HEK293 (cell line): ENCODE data around the gene CFAP97.

Experiments
- CTCF ChIA-PET: fragments of 350-600 bp; formaldehyde crosslinking; extraction: SDS; loops from one replicate; lab custom pipeline; 2021; ENCODE audit warnings: antibody characterized with exemption; lab: Yijun Ruan, JAX
- POLR2A ChIA-PET: fragments of 300-600 bp; formaldehyde crosslinking; extraction: SDS; loops from one replicate; lab custom pipeline; 2020; ENCODE audit warnings: antibody characterized with exemption, inconsistent platforms; lab: Yijun Ruan, JAX
- H3K27ac ChIP-seq: fragments of 200-500 bp; sonication (Bioruptor generic); 2 replicates; pipeline ENCODE4 v1.5.1; 2014; ENCODE audit warnings: low read depth, low read length, control low read depth, inconsistent platforms; ENCODE audit errors: extremely low read depth
- H3K36me3 ChIP-seq, 2 experiments: fragments of 200-500 bp in 1 of 2; sonication (Bioruptor generic) in 1 of 2; 1 replicate in 1 of 2; 2 replicates in 1 of 2; pipeline ENCODE4 v1.5.1; 2014 to 2017; ENCODE audit warnings: inconsistent platforms in 2 of 2, low read length in 2 of 2; ENCODE audit not compliant: control insufficient read depth in 2 of 2, insufficient read depth in 1 of 2
- H3K4me1 ChIP-seq: fragments of 200-500 bp; sonication (Bioruptor generic); 2 replicates; pipeline ENCODE4 v1.5.1; 2014; ENCODE audit warnings: mild to moderate bottlenecking, low read length, inconsistent platforms; ENCODE audit not compliant: control insufficient read depth, insufficient read depth
- H3K4me3 ChIP-seq: 2 replicates; pipeline ENCODE4 v1.5.1; 2011; ENCODE audit warnings: low read depth, mild to moderate bottlenecking, control low read depth, low read length, moderate library complexity
- H3K9me3 ChIP-seq: fragments of 200-500 bp; sonication (Bioruptor generic); 2 replicates; pipeline ENCODE4 v1.5.1; 2014; ENCODE audit warnings: low read depth, low read length, inconsistent platforms; ENCODE audit not compliant: control insufficient read depth, insufficient read depth
- BCL6B ChIP-seq: fragments of 450-650 bp; formaldehyde crosslinking; IDR thresholded peaks from 2 replicates; pipeline ENCODE4 v1.5.1; 2017; ENCODE audit warnings: missing biosample characterization, missing genetic modification characterization
- OSR2 ChIP-seq: fragments of 450-650 bp; formaldehyde crosslinking; IDR thresholded peaks from 2 replicates; pipeline ENCODE4 v1.5.1; 2016; ENCODE audit warnings: missing biosample characterization, missing genetic modification characterization
- SP7 ChIP-seq: fragments of 450-650 bp; formaldehyde crosslinking; IDR thresholded peaks from 2 replicates; pipeline ENCODE4 v1.5.1; 2016; ENCODE audit warnings: missing biosample characterization, missing genetic modification characterization
- TSHZ1 ChIP-seq: fragments of 450-650 bp; formaldehyde crosslinking; IDR thresholded peaks from 2 replicates; pipeline ENCODE4 v1.5.1; 2016; ENCODE audit warnings: missing biosample characterization, missing genetic modification characterization, borderline replicate concordance
- ZBTB1 ChIP-seq: fragments of 450-650 bp; formaldehyde crosslinking; IDR thresholded peaks from 2 replicates; pipeline ENCODE4 v1.5.1; 2016; ENCODE audit warnings: missing biosample characterization, missing genetic modification characterization
- ZBTB10 ChIP-seq: fragments of 450-650 bp; formaldehyde crosslinking; IDR thresholded peaks from 2 replicates; pipeline ENCODE4 v1.5.1; 2016; ENCODE audit warnings: missing biosample characterization, missing genetic modification characterization
- ZBTB6 ChIP-seq: fragments of 450-650 bp; formaldehyde crosslinking; IDR thresholded peaks from 2 replicates; pipeline ENCODE4 v1.5.1; 2017; ENCODE audit warnings: missing biosample characterization, missing genetic modification characterization
- ZFP3 ChIP-seq: fragments of 450-650 bp; formaldehyde crosslinking; IDR thresholded peaks from 2 replicates; pipeline ENCODE4 v1.5.1; 2016; ENCODE audit warnings: low read depth, missing biosample characterization, missing genetic modification characterization
- ZFP37 ChIP-seq: fragments of 450-650 bp; formaldehyde crosslinking; IDR thresholded peaks from 2 replicates; pipeline ENCODE4 v1.5.1; 2016; ENCODE audit warnings: missing biosample characterization, missing genetic modification characterization
- ZFP69B ChIP-seq: fragments of 450-650 bp; formaldehyde crosslinking; IDR thresholded peaks from 2 replicates; pipeline ENCODE4 v1.5.1; 2016; ENCODE audit warnings: missing biosample characterization, missing genetic modification characterization
- ZNF112 ChIP-seq: fragments of 450-650 bp; formaldehyde crosslinking; IDR thresholded peaks from 2 replicates; pipeline ENCODE4 v1.5.0; 2017; ENCODE audit warnings: missing biosample characterization, missing genetic modification characterization
- ZNF157 ChIP-seq: fragments of 450-650 bp; formaldehyde crosslinking; IDR thresholded peaks from 2 replicates; pipeline ENCODE4 v1.5.1; 2016; ENCODE audit warnings: missing biosample characterization, missing genetic modification characterization
- ZNF23 ChIP-seq: fragments of 450-650 bp; formaldehyde crosslinking; IDR thresholded peaks from 2 replicates; pipeline ENCODE4 v1.5.1; 2016; ENCODE audit warnings: missing biosample characterization, missing genetic modification characterization, borderline replicate concordance
- ZNF26 ChIP-seq: fragments of 450-650 bp; formaldehyde crosslinking; IDR thresholded peaks from 2 replicates; pipeline ENCODE4 v1.5.1; 2016; ENCODE audit warnings: missing biosample characterization, missing genetic modification characterization
- ZNF280D ChIP-seq: fragments of 450-650 bp; formaldehyde crosslinking; IDR thresholded peaks from 2 replicates; pipeline ENCODE4 v1.5.1; 2016; ENCODE audit warnings: missing biosample characterization, missing genetic modification characterization
- ZNF335 ChIP-seq: fragments of 450-650 bp; formaldehyde crosslinking; conservative IDR thresholded peaks from 2 replicates; pipeline ENCODE4 v1.5.1; 2016; ENCODE audit warnings: missing biosample characterization, missing genetic modification characterization
- ZNF596 ChIP-seq: fragments of 450-650 bp; IDR thresholded peaks from 2 replicates; pipeline ENCODE4 v1.5.0; 2018; ENCODE audit warnings: missing biosample characterization, mild to moderate bottlenecking, missing genetic modification characterization, moderate library complexity
- ZNF626 ChIP-seq: fragments of 450-650 bp; sonication (Bioruptor Pico); formaldehyde crosslinking; IDR thresholded peaks from 2 replicates; pipeline ENCODE4 v1.5.1; 2018; ENCODE audit warnings: missing biosample characterization, missing genetic modification characterization, inconsistent platforms
- ZNF660 ChIP-seq: fragments of 450-650 bp; IDR thresholded peaks from 2 replicates; pipeline ENCODE4 v1.5.1; 2018; ENCODE audit warnings: missing biosample characterization, mild to moderate bottlenecking, missing genetic modification characterization
- ZNF677 ChIP-seq: fragments of 450-650 bp; IDR thresholded peaks from 2 replicates; pipeline ENCODE4 v1.5.0; 2018; ENCODE audit warnings: missing biosample characterization, mild to moderate bottlenecking, missing genetic modification characterization, moderate library complexity
- ZNF707 ChIP-seq: fragments of 450-650 bp; formaldehyde crosslinking; IDR thresholded peaks from 2 replicates; pipeline ENCODE4 v1.5.1; 2016; ENCODE audit warnings: missing biosample characterization, missing genetic modification characterization
- ZSCAN23 ChIP-seq: fragments of 450-650 bp; formaldehyde crosslinking; IDR thresholded peaks from 2 replicates; pipeline ENCODE4 v1.5.1; 2016; ENCODE audit warnings: missing biosample characterization, missing genetic modification characterization

Gene CFAP97

GRCh38 chr4:185143601-185143969 lies 60.2 kb downstream of the CFAP97 start (continued):
- TF ChIP-seq ZNF335 (peak; percentile 86), ZFP3 (tag by site-specific recombination) (no peak)

- CTCF ChIA-PET, result interaction anchor here (0.8 to 1.6 kb wide), 4 partner anchors 9 to 156 kb away, joined by 3 to 6 read pairs (median 5); no protein-coding TSS in a partner anchor
- no peak for TF ChIP-seq ZNF280D
- TF ChIP-seq TSHZ1 (tag by site-specific recombination), result no peak
- no peak for TF ChIP-seq ZSCAN23 (tag by site-specific recombination)
- TF ChIP-seq ZFP37 (tag by site-specific recombination), result no peak
- TF ChIP-seq SP7 (tag by site-specific recombination), result peak; percentile 29; the same call in 1 of the 2 replicates
- TF ChIP-seq ZNF677, result no peak
- TF ChIP-seq ZBTB10 (tag by site-specific recombination), result peak; percentile 46; the same call in 1 of the 2 replicates
- TF ChIP-seq ZNF596, result no peak; the same call in 1 of the 2 replicates
- TF ChIP-seq ZBTB1, result no peak
- no peak for TF ChIP-seq BCL6B (tag by site-specific recombination)
- TF ChIP-seq ZNF26 (tag by site-specific recombination), result no peak
- no peak for TF ChIP-seq ZNF707 (tag by site-specific recombination)
- TF ChIP-seq ZFP69B (tag by site-specific recombination), result no peak
- TF ChIP-seq ZNF157 (tag by site-specific recombination), result no peak
- no peak for TF ChIP-seq ZNF626 (tag by site-specific recombination)
- TF ChIP-seq OSR2, result no peak
- TF ChIP-seq ZNF112 (tag by site-specific recombination), result no peak
- TF ChIP-seq ZBTB6 (tag by site-specific recombination), result no peak
- 0 out of 2 replicates have a peak, but pooled peaks have one; percentile 54 for TF ChIP-seq ZNF660 (tag by site-specific recombination)
- TF ChIP-seq ZNF23, result no peak
Observed at GRCh38 chr4:185142912-185143600, 60.7 kb downstream of the CFAP97 start, which contains the start of gene SLC25A4. Gene SLC25A4, plus strand, starts transcription at chr4:185143266. Its CDS starts 107 bp downstream, at chr4:185143373.

More at GRCh38 chr4:185142912-185143600, 60.7 kb downstream of the CFAP97 start, which contains the start of gene SLC25A4:
- Histone ChIP-seq H3K36me3 (peaks cover 0 to 31% of the 10 kb centered on the region in 2 experiments; a peak in 2 of 3 replicates), H3K4me3 (peak within 1 kb of the TSS; percentile 84), H3K4me1 (no peaks in the 10 kb centered on the region), H3K9me3 (no peaks in the 10 kb centered on the region), H3K27ac (peak within 1 kb of the TSS; percentile 20; the same call in 1 of the 2 replicates)
- POLR2A ChIA-PET, result interaction anchor here (0.6 to 1.6 kb wide), 13 partner anchors 9 to 454 kb away, joined by 3 to 8 read pairs (median 3); partner anchors contain the start of genes ANKRD37, CENPU, LRP2BP and UFSP2
